NT2/D1 (cell line): ENCODE results near the gene LRAT.

ENCODE experiments used
- DNase-seq: peaks from one replicate; pipeline ENCODE4 v3.0.0-alpha.2; 2011; ENCODE audit warnings: low read depth, low spot score
- H3K27me3 ChIP-seq: 2 replicates; pipeline ENCODE4 v1.6.0; 2011; ENCODE audit warnings: mild to moderate bottlenecking; ENCODE audit not compliant: insufficient read length, insufficient read depth
- H3K36me3 ChIP-seq: 2 replicates; pipeline ENCODE4 v1.6.1; 2011; ENCODE audit warnings: mild to moderate bottlenecking, low read length, mixed read lengths; ENCODE audit not compliant: insufficient read depth, insufficient read length
- H3K4me1 ChIP-seq: 2 replicates; pipeline ENCODE4 v1.5.1; 2011; ENCODE audit not compliant: insufficient read depth, insufficient read length
- H3K4me3 ChIP-seq: 2 replicates; pipeline ENCODE4 v1.5.1; 2011; ENCODE audit warnings: low read depth; ENCODE audit not compliant: insufficient read length
- H3K9ac ChIP-seq: 2 replicates; pipeline ENCODE4 v1.6.0; 2011; ENCODE audit warnings: low read depth; ENCODE audit not compliant: insufficient read length
- H3K9me3 ChIP-seq: 2 replicates; pipeline ENCODE4 v1.5.1; 2011; ENCODE audit warnings: mild to moderate bottlenecking, low read length; ENCODE audit not compliant: insufficient read depth
- SUZ12 ChIP-seq: IDR thresholded peaks from 2 replicates; pipeline ENCODE4 v1.6.1; 2011; ENCODE audit not compliant: insufficient read length, insufficient read depth; ENCODE audit errors: extremely low read depth
- YY1 ChIP-seq: IDR thresholded peaks from 2 replicates; pipeline ENCODE4 v1.6.1; 2011; ENCODE audit not compliant: insufficient read length, insufficient read depth
- ZNF274 ChIP-seq: IDR thresholded peaks from 2 replicates; pipeline ENCODE4 v1.6.1; 2011; ENCODE audit warnings: mild to moderate bottlenecking, low read depth, low read length

The LRAT gene

GRCh38 chr4:154739111-154739510 lies 4.7 kb upstream of the LRAT start:
- TF ChIP-seq ZNF274 (no peak), YY1 (no peak), SUZ12 (no peak)
- Histone ChIP-seq H3K9ac (no peak overlapping the region), H3K27me3 (peaks cover 45% of the 10 kb centered on the region), H3K4me1 (peaks cover under 1% of the 10 kb centered on the region), H3K4me3 (no peak overlapping the region), H3K9me3 (no peaks in the 10 kb centered on the region), H3K36me3 (no peaks in the 10 kb centered on the region)
- no peak for DNase-seq

DNA sequence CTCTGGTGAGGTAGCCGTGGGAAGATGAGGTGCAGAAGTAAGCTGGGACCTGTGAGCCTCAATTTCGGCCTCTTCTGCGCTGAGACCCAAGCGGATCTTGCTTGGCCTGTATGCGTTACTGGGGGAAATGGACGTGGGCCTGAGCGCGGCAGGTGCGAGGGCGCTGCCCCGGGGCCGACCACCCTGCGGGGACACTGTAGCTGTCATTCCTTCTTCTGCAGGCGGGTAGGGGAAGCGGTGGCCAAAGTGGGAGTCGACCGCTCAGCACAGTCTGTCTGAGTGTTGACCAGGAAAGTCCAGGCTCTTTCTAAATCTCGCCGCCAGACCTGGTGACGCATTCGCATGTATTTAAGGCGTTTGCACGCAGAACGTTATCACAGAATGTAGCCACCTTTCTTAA lies 3.3 kb upstream of the LRAT start:
- DNase-seq: no peak
- H3K9me3 ChIP-seq: no peaks in the 10 kb centered on the region
- H3K4me3 ChIP-seq: no peak overlapping the region
- peaks cover 57% of the 10 kb centered on the region for H3K27me3 ChIP-seq
- H3K4me1 ChIP-seq: peaks cover 2% of the 10 kb centered on the region
- H3K36me3 ChIP-seq: no peaks in the 10 kb centered on the region
- no peak for TF ChIP-seq ZNF274
- TF ChIP-seq SUZ12: no peak
- TF ChIP-seq YY1: no peak
- no peak overlapping the region for H3K9ac ChIP-seq

- no peaks in the 10 kb centered on the region for H3K9me3 ChIP-seq
- TF ChIP-seq YY1: no peak
- TF ChIP-seq ZNF274: no peak
- no peak for TF ChIP-seq SUZ12
- no peak overlapping the region for H3K9ac ChIP-seq
- H3K27me3 ChIP-seq: peaks cover 60% of the 10 kb centered on the region
- peaks cover 2% of the 10 kb centered on the region for H3K4me1 ChIP-seq
- H3K4me3 ChIP-seq: peak overlapping the region; percentile 6
- H3K36me3 ChIP-seq: no peaks in the 10 kb centered on the region
- DNase-seq: no peak
These were observed 2.6 kb upstream of the LRAT start for GRCh38 chr4:154741131-154741665.

GRCh38 chr4:154741922-154742850 lies 1.6 kb upstream of the LRAT start:
- H3K4me3 ChIP-seq: peak overlapping the region; percentile 28
- H3K9me3 ChIP-seq: no peaks in the 10 kb centered on the region
- H3K9ac ChIP-seq: peak overlapping the region; percentile 61
- H3K4me1 ChIP-seq: peaks cover 2% of the 10 kb centered on the region
- peak; percentile 69 for DNase-seq
- H3K27me3 ChIP-seq: peaks cover 60% of the 10 kb centered on the region
- H3K36me3 ChIP-seq: no peaks in the 10 kb centered on the region
- TF ChIP-seq YY1: no peak
- TF ChIP-seq SUZ12: no peak
- no peak for TF ChIP-seq ZNF274

DNA sequence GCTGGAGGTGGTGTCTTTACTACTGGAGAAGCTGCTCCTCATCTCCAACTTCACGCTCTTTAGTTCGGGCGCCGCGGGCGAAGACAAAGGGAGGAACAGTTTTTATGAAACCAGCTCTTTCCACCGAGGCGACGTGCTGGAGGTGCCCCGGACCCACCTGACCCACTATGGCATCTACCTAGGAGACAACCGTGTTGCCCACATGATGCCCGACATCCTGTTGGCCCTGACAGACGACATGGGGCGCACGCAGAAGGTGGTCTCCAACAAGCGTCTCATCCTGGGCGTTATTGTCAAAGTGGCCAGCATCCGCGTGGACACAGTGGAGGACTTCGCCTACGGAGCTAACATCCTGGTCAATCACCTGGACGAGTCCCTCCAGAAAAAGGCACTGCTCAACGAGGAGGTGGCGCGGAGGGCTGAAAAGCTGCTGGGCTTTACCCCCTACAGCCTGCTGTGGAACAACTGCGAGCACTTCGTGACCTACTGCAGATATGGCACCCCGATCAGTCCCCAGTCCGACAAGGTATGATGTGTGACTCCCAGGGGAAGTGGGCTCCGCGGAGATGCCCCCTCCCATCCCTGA lies 634 bp downstream of the LRAT start:
- TF ChIP-seq SUZ12 (no peak), ZNF274 (no peak), YY1 (no peak)
- H3K9ac ChIP-seq: peak overlapping the region; percentile 72
- no peak for DNase-seq
- H3K4me1 ChIP-seq: peaks cover 2% of the 10 kb centered on the region
- peaks cover 59% of the 10 kb centered on the region for H3K27me3 ChIP-seq
- H3K36me3 ChIP-seq: no peaks in the 10 kb centered on the region
- H3K9me3 ChIP-seq: no peaks in the 10 kb centered on the region
- H3K4me3 ChIP-seq: peak overlapping the region; percentile 78

DNA sequence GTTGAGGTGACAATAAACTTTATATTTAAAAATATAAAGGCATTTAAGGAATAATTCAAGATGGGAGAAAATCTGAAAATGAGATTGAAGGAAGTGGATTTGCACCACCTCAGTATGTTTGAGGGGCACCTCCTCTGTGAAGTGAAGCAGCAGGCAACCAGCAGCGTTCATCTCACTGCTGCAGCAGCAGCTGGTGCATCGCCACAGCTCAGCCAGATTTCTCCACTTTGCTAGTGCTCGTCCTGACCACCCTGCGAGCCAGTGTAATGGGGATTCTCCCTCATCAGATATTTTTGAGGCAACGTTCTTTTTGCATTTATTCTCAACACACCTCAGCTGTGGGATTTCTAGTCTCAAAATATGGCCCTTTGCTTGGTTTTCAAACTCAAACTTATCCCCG lies 13.9 kb downstream of the LRAT start:
- H3K27me3 ChIP-seq: no peaks in the 10 kb centered on the region
- TF ChIP-seq SUZ12 (no peak), YY1 (no peak), ZNF274 (no peak)
- no peak overlapping the region for H3K9ac ChIP-seq
- H3K4me3 ChIP-seq: no peak overlapping the region
- no peak for DNase-seq
- H3K9me3 ChIP-seq: no peaks in the 10 kb centered on the region
- H3K4me1 ChIP-seq: no peaks in the 10 kb centered on the region
- no peaks in the 10 kb centered on the region for H3K36me3 ChIP-seq

- no peaks in the 10 kb centered on the region for H3K9me3 ChIP-seq
- H3K4me3 ChIP-seq: no peak overlapping the region
- no peak for TF ChIP-seq SUZ12
- no peak for TF ChIP-seq YY1
- TF ChIP-seq ZNF274: no peak
- no peaks in the 10 kb centered on the region for H3K36me3 ChIP-seq
- no peak for DNase-seq
- no peaks in the 10 kb centered on the region for H3K27me3 ChIP-seq
- H3K4me1 ChIP-seq: no peaks in the 10 kb centered on the region
- no peak overlapping the region for H3K9ac ChIP-seq
These were observed 17.1 kb downstream of the LRAT start for GRCh38 chr4:154760895-154761294.
